Mucosa of rectum (tissue), 2 donors: ENCODE results near the gene GPN2.
"Not testable (repeated sequence)": the region's sequence is repeated elsewhere in the genome, so short reads cannot be mapped to it uniquely, and the experiment has no call there.

Source experiments
- H3K27ac ChIP-seq, 2 donors: one replicate each; pipeline ENCODE4 v1.7.0; 2013; ENCODE audit warnings: inconsistent platforms in 2 of 2, low read depth in 2 of 2, low read length in 2 of 2
- H3K27me3 ChIP-seq, 2 donors: one replicate each; pipeline ENCODE4 v1.7.0; 2013; ENCODE audit warnings: low read length in 2 of 2; ENCODE audit not compliant: control insufficient read depth in 2 of 2, insufficient read depth in 2 of 2
- H3K36me3 ChIP-seq, 2 donors: one replicate each; pipeline ENCODE4 v1.7.0; 2013; ENCODE audit warnings: low read length in 2 of 2; ENCODE audit not compliant: control insufficient read depth in 2 of 2, insufficient read depth in 2 of 2
- H3K4me1 ChIP-seq, 2 donors: one replicate each; pipeline ENCODE4 v1.7.0; 2013; ENCODE audit warnings: low read length in 2 of 2, mild to moderate bottlenecking in 1 of 2; ENCODE audit not compliant: control insufficient read depth in 2 of 2, insufficient read depth in 2 of 2
- H3K4me3 ChIP-seq, 2 donors: one replicate each; pipeline ENCODE4 v1.7.0; 2013; ENCODE audit warnings: low read length in 2 of 2
- H3K9ac ChIP-seq, 2 donors: one replicate each; pipeline ENCODE4 v1.7.0; 2013; ENCODE audit warnings: low read length in 2 of 2, low read depth in 1 of 2, mild to moderate bottlenecking in 1 of 2
- H3K9me3 ChIP-seq, 2 donors: one replicate each; pipeline ENCODE4 v1.7.0; 2013; ENCODE audit warnings: low read length in 2 of 2; ENCODE audit not compliant: control insufficient read depth in 2 of 2
- donor health status: healthy.
- donor health status: Normal muscosa, but diverticular disease.

The GPN2 gene

DNA sequence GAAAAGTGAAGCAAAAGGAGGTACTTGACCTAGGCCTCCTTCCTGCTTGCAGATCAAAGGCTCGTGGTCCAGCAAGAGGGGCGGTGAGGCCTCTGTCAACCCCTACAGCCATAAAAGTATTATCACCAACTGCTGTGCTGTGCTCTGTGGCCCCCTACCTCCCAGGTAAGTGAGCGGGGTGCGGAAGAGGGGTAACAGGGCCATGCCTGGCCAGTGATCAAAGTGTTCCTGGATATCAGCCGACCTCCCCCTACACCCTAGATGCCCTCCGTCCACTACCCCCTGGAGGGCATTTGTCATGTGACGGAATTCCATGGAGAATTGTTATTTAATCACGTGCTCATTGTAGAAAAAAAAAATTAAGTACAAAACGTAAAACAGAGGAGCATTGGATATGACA is 37.4 kb downstream of the GPN2 start:
- Histone ChIP-seq H3K4me1 (peaks cover 44 to 54% of the 10 kb centered on the region in 2 donors), H3K36me3 (peaks cover 33 to 62% of the 10 kb centered on the region in 2 donors), H3K9me3 (no peaks in the 10 kb centered on the region), H3K9ac (no peak overlapping the region), H3K27ac (no peak overlapping the region), H3K4me3 (no peak overlapping the region), H3K27me3 (no peaks in the 10 kb centered on the region)

DNA sequence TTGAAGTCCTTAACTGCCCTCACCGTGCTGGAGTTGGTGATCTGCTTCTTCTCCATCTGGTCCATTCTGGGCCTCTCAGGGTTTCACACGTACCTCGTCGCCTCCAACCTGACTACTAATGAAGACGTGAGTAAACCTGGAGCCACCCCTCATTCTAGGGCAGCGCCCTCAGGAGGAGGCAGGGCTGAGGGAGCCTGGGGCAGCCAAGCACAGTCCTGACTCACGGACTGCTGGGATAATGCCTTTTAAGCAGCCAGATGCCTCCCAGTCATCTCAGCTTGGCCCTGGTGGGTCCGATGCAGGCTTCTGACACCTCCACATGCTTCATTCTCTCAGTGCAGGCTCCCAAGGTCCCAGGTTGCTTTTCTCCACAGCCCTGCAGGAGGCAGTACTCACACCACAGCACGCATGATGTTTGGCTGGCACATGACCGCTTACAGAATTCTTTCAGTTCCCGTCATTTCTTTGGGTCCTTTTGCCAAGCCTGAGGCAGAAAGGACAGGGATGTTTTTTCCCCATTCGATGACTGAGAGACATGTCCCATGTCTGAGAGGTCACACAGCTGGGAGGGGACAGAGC is 38.9 kb downstream of the GPN2 start:
- Histone ChIP-seq H3K36me3 (peaks cover 33 to 65% of the 10 kb centered on the region in 2 donors), H3K4me1 (peaks cover 45 to 56% of the 10 kb centered on the region in 2 donors), H3K9me3 (no peaks in the 10 kb centered on the region), H3K27me3 (no peaks in the 10 kb centered on the region), H3K4me3 (no peak overlapping the region), H3K27ac (no peak overlapping the region), H3K9ac (no peak overlapping the region)

- no peak overlapping the region for H3K4me3 ChIP-seq
- no peaks in the 10 kb centered on the region for H3K9me3 ChIP-seq
- no peaks in the 10 kb centered on the region for H3K27me3 ChIP-seq
- peak overlapping the region; percentile 83 to 85 for H3K27ac ChIP-seq
- H3K4me1 ChIP-seq, result peaks cover 30 to 37% of the 10 kb centered on the region in 2 donors
- peak overlapping the region; percentile 35 to 63 for H3K9ac ChIP-seq
- H3K36me3 ChIP-seq, result peaks cover 33 to 64% of the 10 kb centered on the region in 2 donors
Measured at GRCh38 chr1:26848941-26849774, 40.9 kb downstream of the GPN2 start.

GRCh38 chr1:26848499-26848898 is 41.6 kb downstream of the GPN2 start:
- H3K4me3 ChIP-seq, result no peak overlapping the region
- no peaks in the 10 kb centered on the region for H3K9me3 ChIP-seq
- peaks cover 30 to 35% of the 10 kb centered on the region in 2 donors for H3K4me1 ChIP-seq
- peaks cover 30 to 60% of the 10 kb centered on the region in 2 donors for H3K36me3 ChIP-seq
- peak overlapping the region; percentile 83 to 85 for H3K27ac ChIP-seq
- H3K27me3 ChIP-seq, result no peaks in the 10 kb centered on the region
- H3K9ac ChIP-seq, result peak overlapping the region; percentile 35 to 63

GRCh38 chr1:26847826-26848225 is 42.3 kb downstream of the GPN2 start:
- H3K27me3 ChIP-seq, H3K9me3 ChIP-seq, H3K4me3 ChIP-seq: not testable (repeated sequence)
- Histone ChIP-seq H3K9ac (peak overlapping the region in 1 of 2 donors; percentile 63), H3K4me1 (peaks cover 30% of the 10 kb centered on the region in 2 donors), H3K27ac (peak overlapping the region; percentile 83 to 85), H3K36me3 (peaks cover 27 to 62% of the 10 kb centered on the region in 2 donors)

DNA sequence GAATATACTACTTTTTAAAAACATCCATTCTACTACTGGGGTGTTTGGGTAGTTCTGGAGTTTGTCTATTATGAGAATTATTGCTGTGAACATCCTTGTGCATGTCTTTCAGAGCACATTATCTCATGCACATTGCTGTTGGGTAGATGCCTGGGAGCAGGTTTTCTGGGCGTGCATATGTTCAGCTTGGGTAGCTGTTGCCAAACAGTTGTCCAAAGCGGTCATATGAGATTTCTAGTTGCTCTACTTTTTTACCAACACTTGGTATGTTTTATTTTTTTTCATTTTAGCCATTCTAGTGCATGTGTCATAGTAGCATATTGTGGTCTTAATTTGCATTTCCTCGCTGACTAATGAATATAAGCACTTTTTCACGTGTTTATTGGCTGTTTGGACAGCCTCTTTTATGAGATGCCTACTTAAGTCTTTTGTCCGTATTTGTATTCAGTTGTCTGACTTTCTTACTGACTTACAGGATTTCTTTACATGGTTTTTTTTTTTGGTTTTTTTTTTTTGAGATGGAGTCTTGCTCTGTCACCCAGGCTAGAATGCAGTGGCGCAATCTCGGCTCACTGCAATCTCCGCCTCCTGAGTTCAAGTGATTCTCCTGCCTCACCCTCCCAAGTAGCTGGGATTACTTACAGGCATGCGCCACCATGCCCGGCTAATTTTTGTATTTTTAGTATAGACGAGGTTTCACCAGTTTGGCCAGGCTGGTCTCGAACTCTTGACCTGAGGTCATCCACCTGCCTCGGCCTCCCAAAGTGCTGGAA is 45.5 kb downstream of the GPN2 start:
- Histone ChIP-seq H3K27me3 (no peaks in the 10 kb centered on the region), H3K36me3 (peaks cover 6 to 46% of the 10 kb centered on the region in 2 donors), H3K27ac (no peak overlapping the region), H3K9me3 (no peaks in the 10 kb centered on the region), H3K4me1 (peaks cover 17 to 18% of the 10 kb centered on the region in 2 donors), H3K9ac (no peak overlapping the region), H3K4me3 (no peak overlapping the region)

DNA sequence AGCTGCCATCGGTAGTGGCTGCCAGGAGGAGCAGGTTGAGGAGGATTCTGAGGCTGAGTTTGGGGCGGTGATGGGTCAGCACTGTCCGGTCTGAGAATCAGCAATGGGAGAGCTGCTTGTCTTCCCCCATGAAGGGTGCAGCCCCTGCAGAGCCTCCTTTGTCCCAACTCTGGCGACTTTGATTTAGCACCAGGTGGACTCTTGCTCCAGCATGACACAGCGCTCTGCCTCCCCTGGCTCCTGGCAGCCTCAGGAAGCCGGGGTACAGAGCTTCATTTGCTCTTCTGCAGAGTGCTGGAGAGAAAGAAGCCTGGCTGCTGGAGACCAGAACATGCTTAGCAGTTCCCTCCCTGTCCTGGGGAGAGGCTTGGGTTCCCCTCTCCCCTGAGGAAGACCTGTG is 50.3 kb downstream of the GPN2 start:
- Histone ChIP-seq H3K9ac (no peak overlapping the region), H3K4me1 (no peaks in the 10 kb centered on the region), H3K27me3 (no peaks in the 10 kb centered on the region), H3K9me3 (no peaks in the 10 kb centered on the region), H3K36me3 (peaks cover 12 to 45% of the 10 kb centered on the region in 2 donors), H3K27ac (peak overlapping the region in 1 of 2 donors; percentile 20), H3K4me3 (no peak overlapping the region)

DNA sequence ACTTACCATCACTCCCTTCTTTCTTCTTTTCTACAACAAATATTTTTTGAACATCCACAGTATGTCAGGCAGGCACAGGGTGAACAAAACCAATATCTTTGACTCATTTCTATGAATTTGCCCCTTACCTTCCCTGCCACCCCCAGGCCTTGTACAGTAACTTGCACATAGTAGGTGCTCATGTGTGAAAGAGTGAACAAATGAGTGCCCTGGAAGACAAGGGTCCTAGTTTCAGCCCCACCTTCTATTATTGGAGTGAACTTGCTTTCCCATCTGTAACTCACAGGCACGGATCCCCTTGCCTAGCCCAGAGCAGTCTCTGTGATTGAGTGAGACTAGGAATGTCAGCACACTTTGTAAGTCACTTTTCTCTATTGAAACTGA is 50.8 kb downstream of the GPN2 start:
- H3K4me1 ChIP-seq, result peaks cover 3% of the 10 kb centered on the region in 2 donors
- no peak overlapping the region for H3K4me3 ChIP-seq
- H3K27me3 ChIP-seq, result no peaks in the 10 kb centered on the region
- H3K9ac ChIP-seq, result no peak overlapping the region
- H3K9me3 ChIP-seq, result no peaks in the 10 kb centered on the region
- H3K27ac ChIP-seq, result peak overlapping the region in 1 of 2 donors; percentile 20
- H3K36me3 ChIP-seq, result peaks cover 16 to 46% of the 10 kb centered on the region in 2 donors

DNA sequence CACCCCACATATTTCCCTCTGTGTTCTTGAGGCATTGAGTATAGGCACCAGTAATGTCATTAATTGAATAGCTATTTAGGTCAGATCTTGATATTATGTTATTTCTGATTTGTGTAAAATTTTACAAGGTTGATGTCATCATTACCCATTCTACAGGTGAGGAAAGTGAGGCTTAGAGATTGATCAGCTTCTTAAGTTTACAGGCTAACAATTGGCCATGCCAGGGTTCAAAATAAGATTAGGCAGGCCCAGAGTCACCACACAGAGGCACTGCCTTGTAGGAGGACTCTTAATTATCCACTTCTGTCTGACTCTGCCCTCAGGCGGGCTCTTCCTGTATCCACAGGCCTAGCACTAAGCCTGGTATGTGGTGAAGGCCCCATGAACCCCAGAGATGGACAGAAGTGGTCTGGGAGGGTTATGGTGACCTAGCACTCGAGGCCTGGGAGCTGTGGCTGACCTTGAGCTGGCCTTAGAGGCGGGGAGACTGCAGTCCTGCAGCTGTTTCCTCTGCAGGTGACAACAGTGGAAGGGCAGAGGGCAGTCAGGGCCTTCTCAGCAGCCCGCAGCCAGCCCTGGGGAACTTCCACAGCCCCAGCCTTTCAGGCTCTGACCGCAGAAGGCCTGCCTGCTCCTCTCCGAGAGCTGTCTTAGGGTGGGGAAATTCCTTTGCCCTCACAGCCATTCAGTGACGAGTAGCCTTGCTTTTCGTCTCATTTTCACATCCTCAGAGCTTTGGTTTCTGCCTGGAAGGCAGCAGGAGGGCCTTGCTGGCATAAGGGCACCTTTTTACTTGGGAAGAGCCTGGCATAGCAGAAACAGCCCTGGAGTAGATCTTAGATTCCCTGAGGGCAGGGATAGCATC is 51.4 kb downstream of the GPN2 start:
- Histone ChIP-seq H3K4me1 (peaks cover 7 to 8% of the 10 kb centered on the region in 2 donors), H3K27me3 (no peaks in the 10 kb centered on the region), H3K4me3 (no peak overlapping the region), H3K36me3 (peaks cover 18 to 50% of the 10 kb centered on the region in 2 donors), H3K9ac (no peak overlapping the region), H3K27ac (peak overlapping the region in 1 of 2 donors; percentile 80), H3K9me3 (no peaks in the 10 kb centered on the region)
